ENCODE data around the gene ZNF205. TPM values are rescaled to one million over a fixed set of nuclear protein-coding genes. Genes with fewer than 3 reads are reported as not detected.
A peak's percentile ranks its signal among the peaks of the same experiment; 100 is the strongest.

ZNF205 gene
- total and polyA plus RNA-seq, 2 of the 13 experiments (the other 11 are each of a cell fraction or from before 2014, with no cell fraction given) = 5.8 to 10.2 TPM

GRCh38 chr16:3123986-3124886 lies 11.8 kb downstream of the ZNF205 start (continued):
- 0 out of 2 replicates have a peak, but pooled peaks have one; percentile 12 for TF ChIP-seq ZHX2 (IDR thresholded peaks at IDR 0.05; ENCODE audit: low read depth)
- TF ChIP-seq ZHX2 (CRISPR knock-in tag; IDR thresholded peaks at IDR 0.05; ENCODE audit: borderline replicate concordance) = no peak
- no peak for TF ChIP-seq ZNF674 (CRISPR knock-in tag; IDR thresholded peaks at IDR 0.05; ENCODE audit: low read depth)
- no peak for TF ChIP-seq THAP8 (CRISPR knock-in tag; IDR thresholded peaks at IDR 0.05; ENCODE audit: borderline replicate concordance)
- no peak for TF ChIP-seq SUZ12 (IDR thresholded peaks at IDR 0.05; ENCODE audit: low read depth, low read length)
- TF ChIP-seq ZNF703 (CRISPR knock-in tag; IDR thresholded peaks at IDR 0.05; ENCODE audit: borderline replicate concordance) = no peak
- 0 out of 2 replicates have a peak, but pooled peaks have one; percentile 11 for TF ChIP-seq E2F1 (CRISPR knock-in tag; IDR thresholded peaks at IDR 0.05)
- no peak for TF ChIP-seq EHMT2 (IDR thresholded peaks at IDR 0.05; ENCODE audit: borderline replicate concordance, low read depth, low read length)
- TF ChIP-seq RNF2 (conservative IDR thresholded peaks at IDR 0.05; ENCODE audit: low read depth) = no peak
- peak; percentile 40 for TF ChIP-seq TEAD3 (CRISPR knock-in tag; optimal IDR thresholded peaks at IDR 0.05; ENCODE audit: borderline replicate concordance)
- TF ChIP-seq ZNF280B (CRISPR knock-in tag; IDR thresholded peaks at IDR 0.05; ENCODE audit: borderline replicate concordance) = peak; percentile 85; the same call in 1 of the 2 replicates
- TF ChIP-seq HNF4A (CRISPR knock-in tag; IDR thresholded peaks at IDR 0.05) = no peak
- no peak for TF ChIP-seq CBX1 (IDR thresholded peaks at IDR 0.05; ENCODE audit: low read depth)
- peak; percentile 86 for TF ChIP-seq ZNF501 (CRISPR knock-in tag; IDR thresholded peaks at IDR 0.05)
- 0 out of 2 replicates have a peak, but pooled peaks have one; percentile 38 for TF ChIP-seq PITX1 (CRISPR knock-in tag; IDR thresholded peaks at IDR 0.05)
- TF ChIP-seq SRY (CRISPR knock-in tag; IDR thresholded peaks at IDR 0.05) = no peak
- TF ChIP-seq ZNF562 (CRISPR knock-in tag; IDR thresholded peaks at IDR 0.05; ENCODE audit: borderline replicate concordance) = no peak
- TF ChIP-seq IKZF1 (IDR thresholded peaks at IDR 0.05) = no peak
- TF ChIP-seq TGIF2 (CRISPR knock-in tag; IDR thresholded peaks at IDR 0.05) = no peak; the same call in 1 of the 2 replicates
- TF ChIP-seq HHEX (CRISPR knock-in tag; IDR thresholded peaks at IDR 0.05) = no peak

Data from HepG2 (cell line).